ENCODE measurements around the gene DDR1. TPM values are rescaled to one million over a fixed set of nuclear protein-coding genes. Genes with fewer than 3 reads are reported as not detected.
"Not testable (repeated sequence)": the region's sequence is repeated elsewhere in the genome, so short reads cannot be mapped to it uniquely, and the experiment has no call there.

The DDR1 gene
- total RNA-seq, 1 donor from 2014 or later, result 146 TPM

DNA sequence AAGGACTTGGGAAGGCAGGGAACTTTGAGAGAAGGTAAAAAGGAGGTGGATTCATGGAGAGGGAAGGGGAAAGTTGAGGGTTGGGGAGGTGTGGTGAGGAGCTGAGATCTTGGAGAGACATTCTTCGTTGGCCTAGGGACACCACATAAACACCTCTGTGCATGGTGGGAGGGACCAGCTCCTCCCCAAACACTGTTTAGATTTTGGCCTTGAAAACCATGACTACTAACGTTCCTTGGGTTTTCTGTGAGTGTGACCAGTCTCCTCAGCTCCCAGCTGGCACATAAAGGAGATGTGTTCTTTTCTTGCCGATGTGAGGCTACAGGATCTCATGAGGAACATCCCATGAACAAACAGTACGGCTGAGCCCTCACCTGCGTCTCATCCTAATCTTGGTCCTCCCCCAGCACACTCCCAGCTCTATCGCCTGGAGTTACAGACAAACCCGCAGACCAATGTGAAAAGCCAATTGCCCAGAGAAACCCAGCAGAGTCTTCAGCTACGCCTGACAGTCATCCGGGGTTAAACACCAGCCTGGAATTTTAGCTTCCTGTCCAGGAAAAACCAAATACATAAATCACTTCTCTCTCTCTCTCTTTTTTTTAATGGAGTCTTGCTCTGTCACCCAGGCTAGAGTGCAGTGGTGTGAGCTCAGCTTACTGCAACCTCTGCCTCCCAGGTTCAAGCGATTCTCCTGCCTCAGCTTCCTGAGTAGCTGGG lies 22.0 kb upstream of the DDR1 start:
- Mint-ChIP-seq H3K27me3 (ENCODE audit: unreplicated experiment) (peaks cover 4% of the 10 kb centered on the region), H3K4me3 (ENCODE audit: unreplicated experiment) (no peak overlapping the region), H3K9me3 (ENCODE audit: unreplicated experiment) (no peaks in the 10 kb centered on the region), H3K27ac (ENCODE audit: unreplicated experiment) (no peak overlapping the region), H3K4me1 (ENCODE audit: unreplicated experiment) (peaks cover 6% of the 10 kb centered on the region), H3K36me3 (ENCODE audit: unreplicated experiment) (no peaks in the 10 kb centered on the region)
- TF ChIP-seq, protein P1, sequence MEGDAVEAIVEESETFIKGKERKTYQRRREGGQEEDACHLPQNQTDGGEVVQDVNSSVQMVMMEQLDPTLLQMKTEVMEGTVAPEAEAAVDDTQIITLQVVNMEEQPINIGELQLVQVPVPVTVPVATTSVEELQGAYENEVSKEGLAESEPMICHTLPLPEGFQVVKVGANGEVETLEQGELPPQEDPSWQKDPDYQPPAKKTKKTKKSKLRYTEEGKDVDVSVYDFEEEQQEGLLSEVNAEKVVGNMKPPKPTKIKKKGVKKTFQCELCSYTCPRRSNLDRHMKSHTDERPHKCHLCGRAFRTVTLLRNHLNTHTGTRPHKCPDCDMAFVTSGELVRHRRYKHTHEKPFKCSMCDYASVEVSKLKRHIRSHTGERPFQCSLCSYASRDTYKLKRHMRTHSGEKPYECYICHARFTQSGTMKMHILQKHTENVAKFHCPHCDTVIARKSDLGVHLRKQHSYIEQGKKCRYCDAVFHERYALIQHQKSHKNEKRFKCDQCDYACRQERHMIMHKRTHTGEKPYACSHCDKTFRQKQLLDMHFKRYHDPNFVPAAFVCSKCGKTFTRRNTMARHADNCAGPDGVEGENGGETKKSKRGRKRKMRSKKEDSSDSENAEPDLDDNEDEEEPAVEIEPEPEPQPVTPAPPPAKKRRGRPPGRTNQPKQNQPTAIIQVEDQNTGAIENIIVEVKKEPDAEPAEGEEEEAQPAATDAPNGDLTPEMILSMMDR (IDR thresholded peaks at IDR 0.05), result no peak
- no peak for DNase-seq (ENCODE audit: extremely low spot score, unreplicated experiment)

DNA sequence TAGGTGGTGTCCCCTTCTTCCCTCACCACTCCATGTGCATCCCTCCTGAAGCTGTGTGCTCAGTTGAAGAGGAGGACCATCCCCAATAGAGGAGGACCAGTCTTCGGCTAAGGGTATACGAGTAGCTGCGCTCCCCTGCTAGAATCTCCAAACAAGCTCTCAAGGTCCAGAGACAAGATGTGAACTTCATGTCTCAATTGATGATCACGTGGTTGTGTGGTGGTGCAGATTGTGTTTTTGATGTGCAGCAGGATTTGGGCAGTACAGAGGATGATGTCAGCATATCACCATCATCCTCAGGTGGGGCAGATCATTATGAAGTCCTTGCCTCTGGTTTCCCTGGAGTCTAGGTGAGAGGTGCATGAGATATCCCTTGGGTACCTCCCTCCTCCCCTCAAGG lies 20.0 kb upstream of the DDR1 start:
- DNase-seq (ENCODE audit: extremely low spot score, unreplicated experiment), result no peak
- Mint-ChIP-seq H3K27ac (ENCODE audit: unreplicated experiment) (no peak overlapping the region), H3K4me3 (ENCODE audit: unreplicated experiment) (no peak overlapping the region), H3K9me3 (ENCODE audit: unreplicated experiment) (peaks cover 6% of the 10 kb centered on the region), H3K27me3 (ENCODE audit: unreplicated experiment) (peaks cover 4% of the 10 kb centered on the region), H3K36me3 (ENCODE audit: unreplicated experiment) (peaks cover 1% of the 10 kb centered on the region), H3K4me1 (ENCODE audit: unreplicated experiment) (no peaks in the 10 kb centered on the region)
- TF ChIP-seq, protein P1 (IDR thresholded peaks at IDR 0.05), result no peak

DNA sequence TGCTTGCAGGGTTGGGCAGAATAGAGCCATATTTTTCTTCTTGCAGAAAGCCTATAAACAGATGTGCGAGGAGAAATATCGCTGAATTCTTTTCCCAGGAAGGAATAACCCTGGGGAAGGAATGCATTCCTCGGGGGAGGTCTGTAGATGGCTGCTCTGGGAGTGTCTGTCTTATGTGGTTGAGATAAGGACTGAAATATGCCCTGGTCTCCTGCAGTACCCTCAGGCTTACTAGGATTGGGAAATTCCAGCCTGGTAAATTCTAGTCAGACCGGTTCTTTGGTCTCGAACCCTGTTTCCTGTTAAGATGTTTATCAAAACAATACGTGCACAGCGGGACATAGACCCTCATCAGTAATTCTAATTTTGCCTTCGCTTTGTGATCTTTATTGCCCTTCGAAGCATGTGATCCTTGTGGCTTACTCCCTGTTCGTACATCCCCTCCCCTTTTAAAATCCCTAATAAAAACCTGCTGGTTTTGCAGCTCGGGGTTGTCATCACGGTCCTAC lies 15.0 kb upstream of the DDR1 start:
- H3K36me3 Mint-ChIP-seq (ENCODE audit: unreplicated experiment), result peaks cover 12% of the 10 kb centered on the region
- not testable (repeated sequence) for DNase-seq (ENCODE audit: extremely low spot score, unreplicated experiment); H3K27ac Mint-ChIP-seq (ENCODE audit: unreplicated experiment); H3K4me1 Mint-ChIP-seq (ENCODE audit: unreplicated experiment); H3K27me3 Mint-ChIP-seq (ENCODE audit: unreplicated experiment); H3K4me3 Mint-ChIP-seq (ENCODE audit: unreplicated experiment)
- peaks cover 26% of the 10 kb centered on the region for H3K9me3 Mint-ChIP-seq (ENCODE audit: unreplicated experiment)

DNA sequence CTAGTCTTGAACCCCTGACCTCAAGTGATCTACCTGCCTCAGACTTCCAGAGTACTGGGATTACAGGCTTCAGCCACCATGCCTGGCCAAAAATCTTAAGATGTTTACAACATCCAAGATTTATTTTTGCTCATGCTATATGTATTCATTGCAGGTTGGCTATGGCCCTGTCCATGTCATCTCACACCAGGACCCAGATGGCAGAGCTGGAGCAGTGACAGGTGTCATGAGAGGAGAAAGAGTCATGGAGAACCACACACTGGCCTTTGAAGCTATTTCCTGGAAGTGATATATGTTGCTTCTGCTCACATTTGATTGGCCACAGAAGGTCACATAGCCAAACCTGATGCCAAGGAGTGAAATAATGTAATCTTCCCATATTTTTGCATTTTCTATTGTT lies 13.8 kb upstream of the DDR1 start:
- TF ChIP-seq, protein P1 (IDR thresholded peaks at IDR 0.05), result no peak

DNA sequence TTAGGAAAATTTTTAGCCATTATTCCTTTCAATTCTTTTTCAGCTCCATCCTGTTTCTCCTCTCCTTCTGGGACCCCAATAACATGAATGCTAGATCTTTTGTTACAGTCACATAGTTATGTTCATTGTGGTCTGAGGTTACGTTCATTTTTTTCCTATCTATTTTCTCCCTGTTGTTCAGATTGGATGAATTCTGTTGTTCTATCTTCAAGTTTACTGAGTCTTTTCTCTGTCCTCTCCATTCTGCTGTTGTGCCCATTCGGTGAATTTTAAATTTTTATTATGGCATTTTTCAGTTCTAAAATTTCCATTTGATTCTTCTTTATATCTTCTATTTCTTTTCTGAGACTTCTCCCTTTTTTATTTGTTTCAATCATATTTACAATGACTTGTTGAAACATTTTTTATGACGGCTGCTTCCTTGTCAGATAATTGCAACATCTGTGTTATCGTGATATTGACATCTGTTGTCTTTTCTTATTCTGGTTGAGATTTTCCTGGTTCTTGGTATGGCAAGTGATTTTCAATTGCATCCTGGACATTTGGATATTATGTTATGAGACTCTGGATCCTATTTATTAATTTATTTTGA lies 12.6 kb upstream of the DDR1 start:
- TF ChIP-seq, protein P1 (IDR thresholded peaks at IDR 0.05), result no peak
- H3K4me1 Mint-ChIP-seq (ENCODE audit: unreplicated experiment), result peaks cover 18% of the 10 kb centered on the region
- H3K27ac Mint-ChIP-seq (ENCODE audit: unreplicated experiment), result no peak overlapping the region
- no peaks in the 10 kb centered on the region for H3K27me3 Mint-ChIP-seq (ENCODE audit: unreplicated experiment)
- no peak for DNase-seq (ENCODE audit: extremely low spot score, unreplicated experiment)
- H3K4me3 Mint-ChIP-seq (ENCODE audit: unreplicated experiment), result no peak overlapping the region
- peaks cover 26% of the 10 kb centered on the region for H3K9me3 Mint-ChIP-seq (ENCODE audit: unreplicated experiment)
- H3K36me3 Mint-ChIP-seq (ENCODE audit: unreplicated experiment), result peaks cover 12% of the 10 kb centered on the region

More for the DNA sequence above, 13.8 kb upstream of the DDR1 start:
- no peak overlapping the region for H3K27ac Mint-ChIP-seq (ENCODE audit: unreplicated experiment)
- H3K36me3 Mint-ChIP-seq (ENCODE audit: unreplicated experiment), result peaks cover 12% of the 10 kb centered on the region
- H3K4me3 Mint-ChIP-seq (ENCODE audit: unreplicated experiment), result no peak overlapping the region
- H3K4me1 Mint-ChIP-seq (ENCODE audit: unreplicated experiment), result peaks cover 6% of the 10 kb centered on the region
- no peak for DNase-seq (ENCODE audit: extremely low spot score, unreplicated experiment)
- no peaks in the 10 kb centered on the region for H3K27me3 Mint-ChIP-seq (ENCODE audit: unreplicated experiment)
- H3K9me3 Mint-ChIP-seq (ENCODE audit: unreplicated experiment), result peaks cover 26% of the 10 kb centered on the region
